ENCODE measurements around the gene GSPT1. TPM values are rescaled to one million over a fixed set of nuclear protein-coding genes. Genes with fewer than 3 reads are reported as not detected.
A peak's percentile ranks its signal among the peaks of the same experiment; 100 is the strongest.

GSPT1 gene
- total and polyA plus RNA-seq, 9 of the 15 experiments (the other 6 are each of a cell fraction or from before 2014, with no cell fraction given), result 63.8 to 269 (median 148) TPM

- peaks cover 4% of the 10 kb centered on the region; the same call in 1 of the 2 replicates for H4K20me1 ChIP-seq (replicated peaks; ENCODE audit: control insufficient read depth, insufficient read depth, low read length)
- H3K4me3 ChIP-seq, result no peak overlapping the region
- peak overlapping the region; percentile 14; the same call in 1 of the 2 replicates for H3K4me2 ChIP-seq (ENCODE audit: insufficient read depth, low read length)
- DNase-seq (ENCODE audit: extremely low read depth in 1 of 4, low spot score in 3 of 4) (no peak), ATAC-seq (no peak), FAIRE-seq (peak; percentile 54)
- no peaks in the 10 kb centered on the region for H3K9me3 ChIP-seq (replicated peaks; ENCODE audit: control insufficient read depth, insufficient read depth, low read depth, low read length)
- ChIA-PET CTCF (ENCODE audit: low intra/inter-chr PET ratio) (no interaction called here), POLR2A (interaction anchor here (1.4 to 5.3 kb wide), 3 partner anchors 13 to 182 kb away, joined by 5 to 31 read pairs (median 5); no protein-coding TSS in a partner anchor)
- no peaks in the 10 kb centered on the region for H3K9me1 ChIP-seq (ENCODE audit: control insufficient read depth, insufficient read depth, low read length)
- in situ Hi-C loops (cut with MboI), result no loop called here
- H2AFZ ChIP-seq (ENCODE audit: low read depth, low read length), result no peak overlapping the region
- H3K36me3 ChIP-seq (ENCODE audit: control insufficient read depth, insufficient read depth, low read length), result peaks cover 71% of the 10 kb centered on the region
- no peak for TF ChIP-seq MAZ (CRISPR knock-in tag; conservative IDR thresholded peaks at IDR 0.05 in 1 of 2, IDR thresholded peaks at IDR 0.05 in 1 of 2)
- TF ChIP-seq JUND (IDR thresholded peaks at IDR 0.05; ENCODE audit: borderline replicate concordance, low read depth, low read length), result peak; percentile 76
- TF ChIP-seq JUND (tag; IDR thresholded peaks at IDR 0.05; ENCODE audit: borderline replicate concordance, low read depth, low read length), result no peak
- TF ChIP-seq FOSL1 (tag; conservative IDR thresholded peaks at IDR 0.05), result peak; percentile 51
- TF ChIP-seq HDAC2 (IDR thresholded peaks at IDR 0.05), result 0 out of 2 replicates have a peak, but pooled peaks have one; percentile 49
- TF ChIP-seq BCOR (IDR thresholded peaks at IDR 0.05), result no peak
- TF ChIP-seq CBFA2T3 (IDR thresholded peaks at IDR 0.05), result 0 out of 2 replicates have a peak, but pooled peaks have one; percentile 28
- TF ChIP-seq POLR2H (tag; IDR thresholded peaks at IDR 0.05; ENCODE audit: low read depth), result no peak
- TF ChIP-seq ATF3 (IDR thresholded peaks at IDR 0.05), result peak; percentile 83
- TF ChIP-seq ATF3 (CRISPR knock-in tag; conservative IDR thresholded peaks at IDR 0.05), result no peak
- TF ChIP-seq CBFA2T2 (conservative IDR thresholded peaks at IDR 0.05), result 0 out of 2 replicates have a peak, but pooled peaks have one; percentile 6
- 0 out of 2 replicates have a peak, but pooled peaks have one; percentile 24 for TF ChIP-seq SMARCA4 (IDR thresholded peaks at IDR 0.05)
- TF ChIP-seq JUN (IDR thresholded peaks at IDR 0.05; ENCODE audit: borderline replicate concordance, low read depth, low read length), result peak; percentile 20; the same call in 1 of the 2 replicates
- TF ChIP-seq JUN (CRISPR knock-in tag; IDR thresholded peaks at IDR 0.05; ENCODE audit: borderline replicate concordance), result no peak
- TF ChIP-seq ZBTB7A (IDR thresholded peaks at IDR 0.05; ENCODE audit: borderline replicate concordance, control insufficient read depth, low read depth, low read length), result no peak
- peak; percentile 60 for TF ChIP-seq EGR1 (conservative IDR thresholded peaks at IDR 0.05)
- TF ChIP-seq ZNF592 (IDR thresholded peaks at IDR 0.05), result no peak
- TF ChIP-seq DNMT1 (IDR thresholded peaks at IDR 0.05), result no peak
- peak in 1 of 2 experiments; percentile 43; a peak in 1 of 4 replicates for TF ChIP-seq HDAC1 (IDR thresholded peaks at IDR 0.05)
- peak; percentile 42 for TF ChIP-seq RBFOX2 (IDR thresholded peaks at IDR 0.05; ENCODE audit: low read depth, low read length)
- no peak overlapping the region; the same call in 2 of the 3 replicates for H3K27ac ChIP-seq (ENCODE audit: extremely low read depth, low read depth, low read length)
- peak overlapping the region in 1 of 2 experiments; percentile 79; a peak in 1 of 4 replicates for H3K9ac ChIP-seq (ENCODE audit: insufficient read depth in 1 of 2, low read depth in 2 of 2, low read length in 2 of 2)
- no TSS peak for BruUV-seq (replicated peaks)
- H3K4me1 ChIP-seq (replicated peaks in 1 of 2; ENCODE audit: control insufficient read depth in 2 of 2, insufficient read depth in 2 of 2, low read length in 2 of 2), result peaks cover 6 to 25% of the 10 kb centered on the region in 2 experiments; a peak in 4 of 5 replicates
- H3K27me3 ChIP-seq (ENCODE audit: control insufficient read depth in 2 of 2, insufficient read depth in 2 of 2, low read length in 2 of 2), result no peaks in the 10 kb centered on the region
- intact Hi-C loops (cut with micrococcal nuclease), result no loop called here
- peaks cover 91% of the 10 kb centered on the region for H3K79me2 ChIP-seq (ENCODE audit: control insufficient read depth, insufficient read depth, low read length)
- WGBS (ENCODE audit: insufficient coverage, low coverage, missing lambda C conversion rate), result 100% methylated on average over 3 of the region's 3 CpGs
Measured at GRCh38 chr16:11848842-11849241, 66.9 kb downstream of the GSPT1 start.

Data from K562 (cell line).